ENCODE data around the gene MRPL20. TPM values are rescaled to one million over a fixed set of nuclear protein-coding genes. Genes with fewer than 3 reads are reported as not detected.
"Not testable (repeated sequence)": the region's sequence is repeated elsewhere in the genome, so short reads cannot be mapped to it uniquely, and the experiment has no call there.

Gene MRPL20
- total RNA-seq, 1 donor from 2014 or later = 86.9 TPM

GRCh38 chr1:1390675-1391074, 16.4 kb downstream of the MRPL20 start:
- H3K4me1 Mint-ChIP-seq (ENCODE audit: unreplicated experiment) = no peaks in the 10 kb centered on the region
- H3K27ac Mint-ChIP-seq (ENCODE audit: unreplicated experiment) = no peak overlapping the region
- H3K9me3 Mint-ChIP-seq (ENCODE audit: unreplicated experiment) = no peaks in the 10 kb centered on the region
- H3K36me3 Mint-ChIP-seq (ENCODE audit: unreplicated experiment) = peaks cover 74% of the 10 kb centered on the region
- H3K4me3 Mint-ChIP-seq (ENCODE audit: unreplicated experiment) = no peak overlapping the region
- no peaks in the 10 kb centered on the region for H3K27me3 Mint-ChIP-seq (ENCODE audit: unreplicated experiment)
- no peak for DNase-seq (ENCODE audit: extremely low spot score, unreplicated experiment)
- TF ChIP-seq CTCF (IDR thresholded peaks at IDR 0.05) = no peak

GRCh38 chr1:1388078-1388472, 19.0 kb downstream of the MRPL20 start:
- no peak for TF ChIP-seq CTCF (IDR thresholded peaks at IDR 0.05)
- no peaks in the 10 kb centered on the region for H3K9me3 Mint-ChIP-seq (ENCODE audit: unreplicated experiment)
- no peak overlapping the region for H3K27ac Mint-ChIP-seq (ENCODE audit: unreplicated experiment)
- DNase-seq (ENCODE audit: extremely low spot score, unreplicated experiment) = no peak
- H3K4me3 Mint-ChIP-seq (ENCODE audit: unreplicated experiment) = no peak overlapping the region
- no peaks in the 10 kb centered on the region for H3K4me1 Mint-ChIP-seq (ENCODE audit: unreplicated experiment)
- peaks cover 60% of the 10 kb centered on the region for H3K36me3 Mint-ChIP-seq (ENCODE audit: unreplicated experiment)
- H3K27me3 Mint-ChIP-seq (ENCODE audit: unreplicated experiment) = no peaks in the 10 kb centered on the region

GRCh38 chr1:1387098-1388077, 19.7 kb downstream of the MRPL20 start:
- H3K4me3 Mint-ChIP-seq (ENCODE audit: unreplicated experiment) = no peak overlapping the region
- no peak overlapping the region for H3K27ac Mint-ChIP-seq (ENCODE audit: unreplicated experiment)
- peaks cover 55% of the 10 kb centered on the region for H3K36me3 Mint-ChIP-seq (ENCODE audit: unreplicated experiment)

GRCh38 chr1:1385931-1386330, 21.2 kb downstream of the MRPL20 start:
- no peak for DNase-seq (ENCODE audit: extremely low spot score, unreplicated experiment)
- no peaks in the 10 kb centered on the region for H3K27me3 Mint-ChIP-seq (ENCODE audit: unreplicated experiment)
- TF ChIP-seq CTCF (IDR thresholded peaks at IDR 0.05) = no peak
- no peaks in the 10 kb centered on the region for H3K9me3 Mint-ChIP-seq (ENCODE audit: unreplicated experiment)
- H3K27ac Mint-ChIP-seq (ENCODE audit: unreplicated experiment) = no peak overlapping the region
- peaks cover 46% of the 10 kb centered on the region for H3K36me3 Mint-ChIP-seq (ENCODE audit: unreplicated experiment)
- no peak overlapping the region for H3K4me3 Mint-ChIP-seq (ENCODE audit: unreplicated experiment)
- H3K4me1 Mint-ChIP-seq (ENCODE audit: unreplicated experiment) = no peaks in the 10 kb centered on the region

More at GRCh38 chr1:1387098-1388077, 19.7 kb downstream of the MRPL20 start:
- DNase-seq (ENCODE audit: extremely low spot score, unreplicated experiment) = no peak
- Mint-ChIP-seq H3K27me3 (ENCODE audit: unreplicated experiment) (no peaks in the 10 kb centered on the region), H3K4me1 (ENCODE audit: unreplicated experiment) (no peaks in the 10 kb centered on the region), H3K9me3 (ENCODE audit: unreplicated experiment) (no peaks in the 10 kb centered on the region)
- TF ChIP-seq CTCF (IDR thresholded peaks at IDR 0.05) = no peak

GRCh38 chr1:1385339-1385738, 21.8 kb downstream of the MRPL20 start:
- H3K9me3 Mint-ChIP-seq (ENCODE audit: unreplicated experiment); H3K4me1 Mint-ChIP-seq (ENCODE audit: unreplicated experiment); H3K4me3 Mint-ChIP-seq (ENCODE audit: unreplicated experiment); DNase-seq (ENCODE audit: extremely low spot score, unreplicated experiment); H3K27ac Mint-ChIP-seq (ENCODE audit: unreplicated experiment); H3K27me3 Mint-ChIP-seq (ENCODE audit: unreplicated experiment): not testable (repeated sequence)
- peaks cover 40% of the 10 kb centered on the region for H3K36me3 Mint-ChIP-seq (ENCODE audit: unreplicated experiment)
